NCI-H2196 (cell line): ENCODE data around the gene KCNK13.
"Not testable (repeated sequence)": the region's sequence is repeated elsewhere in the genome, so short reads cannot be mapped to it uniquely, and the experiment has no call there.

Experiments
- DNase-seq: peaks from one replicate; lab custom pipeline; 2025; ENCODE audit not compliant: unreplicated experiment; lab: John Stamatoyannopoulos, UW

The KCNK13 gene

DNA sequence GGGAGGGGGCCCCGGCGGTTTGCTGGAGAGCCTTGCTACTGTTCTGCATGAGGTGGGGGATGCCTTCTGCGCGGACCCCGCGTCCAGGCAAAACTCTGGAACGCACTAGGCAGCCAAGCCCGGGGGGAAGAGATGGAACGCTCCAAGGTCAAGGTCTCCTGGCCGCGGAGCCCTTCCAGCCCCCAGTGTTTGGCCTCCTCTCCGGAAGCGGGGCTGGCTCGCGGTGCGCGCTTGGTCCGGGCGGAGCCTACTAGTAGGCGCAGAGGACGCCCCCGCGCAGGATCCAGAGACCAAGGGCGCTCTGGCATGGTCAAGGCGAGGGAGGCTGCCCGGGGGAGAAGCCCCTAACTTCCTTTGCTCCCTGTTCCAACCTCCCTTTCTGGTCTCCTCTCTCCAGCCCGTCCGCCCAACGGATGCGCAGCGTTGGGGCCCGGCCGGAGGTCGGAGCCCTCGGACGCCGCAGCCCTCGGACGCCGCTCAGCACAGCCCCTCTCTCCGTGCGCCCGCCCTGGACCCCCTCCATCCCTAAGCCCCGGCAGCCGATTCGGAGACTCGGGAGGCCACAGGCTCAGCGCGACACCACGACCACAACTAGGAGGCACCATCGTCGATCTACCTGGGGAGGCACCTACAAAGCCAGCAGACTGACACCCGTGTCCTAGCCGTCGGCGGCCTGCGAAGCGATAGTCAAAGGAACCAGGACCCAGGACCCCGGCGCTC lies 669 bp upstream of the KCNK13 start:
- DNase-seq: no peak

DNA sequence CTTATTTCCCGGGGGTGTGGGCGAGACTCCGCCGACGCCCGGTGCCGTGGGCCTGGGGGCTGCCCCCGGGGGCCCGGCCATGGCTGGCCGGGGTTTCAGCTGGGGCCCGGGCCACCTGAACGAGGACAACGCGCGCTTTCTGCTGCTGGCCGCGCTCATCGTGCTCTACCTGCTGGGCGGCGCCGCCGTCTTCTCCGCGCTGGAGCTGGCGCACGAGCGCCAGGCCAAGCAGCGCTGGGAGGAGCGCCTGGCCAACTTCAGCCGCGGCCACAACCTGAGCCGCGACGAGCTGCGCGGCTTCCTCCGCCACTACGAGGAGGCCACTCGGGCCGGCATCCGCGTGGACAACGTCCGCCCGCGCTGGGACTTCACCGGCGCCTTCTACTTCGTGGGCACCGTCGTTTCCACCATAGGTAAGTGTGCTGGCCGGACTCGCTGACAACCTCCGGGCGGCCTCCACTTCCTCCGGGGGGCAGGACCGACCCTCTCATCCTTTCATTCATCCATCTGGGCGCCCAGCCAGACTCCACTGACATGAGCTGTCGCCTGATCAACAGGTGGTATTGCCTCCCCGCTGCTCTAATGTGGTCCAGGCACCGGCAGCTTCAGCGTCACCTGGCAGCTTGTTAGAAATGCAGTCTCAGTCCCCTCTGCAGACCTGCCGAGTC lies 467 bp downstream of the KCNK13 start:
- DNase-seq: no peak

DNA sequence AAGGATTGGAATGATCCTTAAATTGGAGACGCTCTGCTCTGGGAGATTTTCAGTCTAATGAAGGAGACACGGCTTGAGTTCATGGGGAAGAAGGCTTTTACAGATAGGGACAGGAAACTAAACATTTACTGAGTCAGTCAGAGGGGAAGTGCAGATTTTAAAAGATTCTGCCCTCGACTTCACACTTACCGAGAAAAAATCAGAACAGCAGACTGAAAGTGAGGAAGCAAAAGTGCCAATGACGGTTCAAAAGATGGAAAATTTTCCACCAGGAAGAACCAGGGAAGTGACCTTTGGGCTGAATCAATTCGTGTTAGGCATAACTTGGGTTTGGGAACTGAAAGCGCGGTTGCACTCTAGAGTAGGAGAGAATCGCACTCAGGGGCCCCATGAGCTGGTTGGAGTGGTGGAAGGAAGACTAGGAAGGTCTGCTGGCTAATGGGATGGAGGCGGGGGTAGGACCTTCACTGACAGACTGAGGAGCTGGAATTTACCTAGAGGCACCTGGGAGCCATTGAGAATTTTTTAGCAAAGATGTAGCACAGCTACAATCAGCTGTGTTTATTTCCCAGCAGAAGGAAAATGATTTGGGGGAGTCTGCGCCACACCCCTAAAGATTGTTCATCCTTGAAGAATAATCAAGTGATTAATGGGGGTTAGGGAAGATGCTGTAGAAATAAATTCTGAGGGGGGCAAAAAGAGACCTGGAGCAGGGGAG lies 1.2 kb downstream of the KCNK13 start:
- DNase-seq: no peak

DNA sequence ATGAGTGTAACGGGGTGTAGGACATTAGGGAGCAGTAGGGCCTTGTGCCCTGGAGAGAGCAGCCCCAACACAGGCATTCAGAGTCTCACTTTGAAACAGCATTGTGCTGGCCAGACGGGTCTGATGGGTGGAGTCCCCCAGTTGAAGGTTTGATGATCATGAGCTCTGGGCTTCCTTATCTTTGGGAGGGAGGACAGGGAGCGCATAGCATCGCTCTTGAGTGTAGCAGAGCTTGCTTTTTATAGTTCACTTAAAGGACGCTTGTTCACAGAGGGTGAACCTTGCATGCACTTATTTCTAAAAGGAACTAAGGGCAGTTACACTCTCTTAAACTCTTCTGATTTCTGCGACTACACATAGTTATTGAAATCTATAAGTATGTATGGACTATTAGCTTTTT lies 10.6 kb downstream of the KCNK13 start:
- no peak for DNase-seq

DNA sequence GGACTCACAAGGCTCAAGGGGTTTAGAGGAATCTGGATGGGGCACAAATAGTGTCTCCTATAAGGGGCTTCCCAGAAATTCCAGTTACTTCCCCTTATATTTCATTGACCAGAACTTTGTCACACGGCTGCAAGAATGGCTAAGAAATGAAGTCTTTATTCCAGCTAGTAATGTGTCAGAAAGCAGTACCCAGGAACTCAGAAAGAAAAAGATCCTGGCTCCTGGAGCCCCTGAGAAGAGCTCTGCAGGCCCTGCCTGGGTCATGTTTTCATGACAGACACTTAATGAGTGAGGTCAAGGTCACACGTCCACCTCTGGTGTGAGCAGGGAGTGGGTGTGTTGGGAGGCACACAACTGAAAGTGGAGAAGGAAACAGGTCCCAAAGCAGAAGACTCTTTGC lies 17.8 kb downstream of the KCNK13 start:
- no peak for DNase-seq

DNA sequence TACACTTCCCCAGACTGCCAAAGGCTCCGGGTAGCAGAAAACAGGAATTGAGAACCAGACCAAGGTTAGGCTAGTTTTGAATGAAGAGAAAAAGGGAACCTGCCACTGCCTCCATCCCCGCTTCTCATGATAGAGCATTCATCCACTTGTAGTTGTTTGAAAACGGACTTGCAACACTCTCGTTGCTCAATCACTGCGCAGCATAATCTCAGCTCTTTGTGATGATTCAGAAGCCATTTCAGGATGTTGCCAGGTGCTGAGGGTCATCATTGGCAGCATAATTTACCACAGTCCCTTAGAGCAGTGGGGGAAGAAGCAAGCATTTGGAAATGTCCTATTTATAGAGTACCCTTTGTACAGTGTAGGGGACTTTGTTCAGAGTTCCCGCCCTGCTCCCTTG lies 25.6 kb downstream of the KCNK13 start:
- no peak for DNase-seq

DNA sequence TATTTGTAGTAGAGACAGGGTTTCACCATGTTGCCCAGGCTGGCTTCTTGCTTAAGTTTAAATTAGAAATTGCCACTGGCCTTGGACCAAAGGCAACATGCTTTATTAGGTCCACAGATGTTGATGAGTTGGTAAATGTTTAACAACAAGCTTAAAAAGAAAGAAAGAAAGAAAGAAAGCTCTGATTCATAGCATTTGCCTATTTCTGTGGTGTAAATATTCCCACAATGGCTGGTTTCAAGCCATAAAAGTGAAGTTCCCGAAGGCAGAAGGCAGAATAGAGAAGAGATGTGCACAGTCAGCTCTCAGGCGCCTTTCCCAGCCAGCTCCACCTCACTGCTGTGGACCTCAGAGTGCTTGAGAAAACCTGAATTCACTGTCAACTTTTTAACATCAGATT lies 26.4 kb downstream of the KCNK13 start:
- DNase-seq: no peak

DNA sequence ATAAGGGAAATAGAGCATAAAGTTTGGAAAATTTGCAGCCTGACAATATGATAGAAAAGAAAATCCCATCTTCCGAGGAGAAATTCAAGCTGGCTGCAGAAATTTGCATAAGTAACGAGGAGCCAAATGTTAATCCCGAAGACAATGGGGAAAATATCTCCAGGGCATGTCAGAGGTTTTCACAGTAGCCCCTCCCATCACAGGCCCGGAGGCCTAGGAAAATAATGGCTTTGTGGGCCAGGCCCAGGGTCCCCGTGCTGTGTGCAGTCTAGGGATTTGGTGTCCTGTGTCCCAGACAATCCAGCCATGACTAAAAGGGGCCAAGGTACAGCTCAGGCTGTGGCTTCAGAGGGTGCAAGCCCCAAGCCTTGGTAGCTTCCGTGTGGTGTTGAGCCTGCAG lies 27.7 kb downstream of the KCNK13 start:
- not testable (repeated sequence) for DNase-seq

DNA sequence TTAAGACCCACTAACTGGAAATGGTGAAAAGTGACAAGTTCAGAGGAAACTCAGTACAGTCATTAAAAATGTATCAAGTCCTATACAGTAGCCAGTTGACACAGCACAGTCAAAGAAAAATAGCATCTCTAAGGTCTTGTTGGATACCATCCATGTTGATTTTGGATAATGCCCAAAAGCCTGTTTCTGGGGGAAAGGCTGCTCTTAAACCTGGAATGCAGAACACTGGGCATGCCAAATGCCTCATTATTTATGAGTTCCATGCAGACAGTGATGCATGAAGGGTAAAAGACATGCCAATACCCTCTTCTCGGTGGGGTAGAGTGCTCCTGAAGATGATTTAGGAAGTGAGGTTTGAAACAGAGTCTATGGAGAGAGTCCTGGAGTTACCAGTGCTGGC lies 29.6 kb downstream of the KCNK13 start:
- no peak for DNase-seq

DNA sequence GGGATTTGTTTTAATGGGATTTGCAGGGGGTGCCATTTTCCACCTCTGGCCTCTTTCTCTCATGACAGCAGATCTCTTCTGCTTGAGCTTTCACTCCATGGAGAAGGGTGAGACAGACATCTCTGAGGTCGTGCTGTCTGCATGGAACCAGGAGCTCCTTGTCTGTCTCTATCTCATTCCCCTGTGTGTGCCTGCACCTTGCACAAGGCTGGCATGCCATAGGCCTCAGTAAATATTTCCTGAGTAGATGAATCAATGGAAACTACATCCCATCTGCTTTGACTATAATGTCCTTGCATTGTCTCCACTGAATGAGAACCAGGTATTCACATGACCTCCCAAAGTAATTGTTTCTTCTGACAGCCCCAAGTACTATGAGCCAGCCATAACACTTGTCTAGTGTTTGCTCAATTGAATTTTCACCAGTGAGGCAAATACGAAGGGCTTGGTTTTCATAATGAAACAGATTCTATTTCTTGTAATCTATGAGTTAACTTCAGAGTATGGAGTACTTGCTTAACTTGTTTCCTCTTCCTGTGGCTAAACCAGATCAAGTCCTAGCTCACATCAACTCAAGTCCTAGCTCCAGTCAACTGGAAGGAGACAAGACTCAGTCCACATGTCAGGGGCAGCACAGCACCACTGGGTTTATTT lies 32.3 kb downstream of the KCNK13 start:
- no peak for DNase-seq

DNA sequence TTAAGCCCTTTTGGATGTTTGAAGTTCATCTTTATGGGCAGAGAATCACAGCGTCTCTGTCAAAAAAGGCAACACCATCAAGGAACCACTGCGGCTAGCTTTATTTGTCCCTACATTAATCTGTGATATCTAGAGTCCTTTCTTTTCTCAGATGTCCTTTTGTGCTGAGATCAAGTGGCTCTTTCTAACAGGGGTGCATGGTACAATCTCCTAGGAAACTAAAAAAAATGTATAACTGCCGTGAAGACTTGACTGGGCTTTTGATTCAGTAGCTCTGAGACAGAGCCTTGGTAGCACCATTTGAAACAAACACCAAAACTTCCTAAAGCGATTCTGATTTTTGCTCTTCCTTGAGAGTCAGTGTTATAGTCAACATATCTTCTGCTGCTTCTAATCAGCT lies 33.3 kb downstream of the KCNK13 start:
- no peak for DNase-seq

DNA sequence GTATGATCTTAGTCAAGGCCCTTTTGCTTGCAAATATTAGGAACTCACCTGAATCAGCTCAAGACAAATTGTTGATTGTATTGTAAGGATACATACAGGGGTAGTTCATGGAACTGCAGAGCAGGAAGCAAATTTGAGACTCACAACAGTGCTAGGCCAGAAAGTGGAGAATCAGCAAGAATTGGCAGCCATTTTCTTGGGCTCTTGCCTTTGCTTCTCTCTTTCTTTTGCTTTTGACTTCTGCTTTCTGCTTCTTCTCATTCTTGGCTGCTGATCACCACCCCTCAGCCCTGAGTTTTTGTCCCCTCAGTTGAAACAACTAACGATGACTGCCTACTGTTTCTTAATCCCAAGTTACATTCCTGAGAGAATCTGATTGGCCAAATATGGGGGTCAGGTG lies 34.8 kb downstream of the KCNK13 start:
- DNase-seq: no peak

DNA sequence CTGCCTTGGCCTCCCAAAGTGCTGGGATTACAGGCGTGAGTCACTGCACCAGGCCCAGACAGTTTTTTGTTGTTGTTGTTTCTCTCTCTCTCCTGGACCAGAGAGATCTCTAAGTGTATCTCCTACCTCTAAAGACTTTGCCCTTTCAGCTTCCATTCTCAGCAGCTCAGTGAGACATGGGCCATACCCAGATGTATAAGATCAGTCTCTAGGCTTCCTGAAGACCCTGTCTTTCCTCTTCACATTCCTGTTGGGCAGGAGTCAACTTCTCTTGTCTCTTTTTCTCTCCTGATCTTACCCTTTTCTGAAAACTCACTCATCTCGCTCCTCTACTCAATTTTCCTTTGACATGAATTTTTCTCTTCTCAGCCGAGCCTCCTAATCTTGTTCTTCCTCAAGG lies 42.0 kb downstream of the KCNK13 start:
- no peak for DNase-seq

DNA sequence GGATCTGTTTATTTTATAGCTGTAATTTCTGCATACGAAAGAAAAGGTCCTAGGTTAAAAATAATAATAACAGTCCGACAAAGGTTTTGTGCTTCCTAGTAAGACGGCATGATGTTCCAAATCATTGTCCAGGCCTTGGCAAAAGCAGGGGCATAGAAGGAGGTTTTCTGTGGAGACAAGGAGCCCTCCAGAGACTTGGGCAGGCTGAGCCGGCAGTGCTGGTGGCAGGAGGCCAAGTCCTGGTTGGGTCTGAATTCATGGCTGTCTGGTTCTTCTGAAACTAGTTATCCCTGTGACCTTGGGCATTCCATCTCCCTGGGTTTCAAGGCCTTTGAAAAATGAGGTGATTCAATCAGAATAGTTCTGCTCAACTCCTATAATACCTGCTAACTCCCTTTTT lies 44.0 kb downstream of the KCNK13 start:
- no peak for DNase-seq

DNA sequence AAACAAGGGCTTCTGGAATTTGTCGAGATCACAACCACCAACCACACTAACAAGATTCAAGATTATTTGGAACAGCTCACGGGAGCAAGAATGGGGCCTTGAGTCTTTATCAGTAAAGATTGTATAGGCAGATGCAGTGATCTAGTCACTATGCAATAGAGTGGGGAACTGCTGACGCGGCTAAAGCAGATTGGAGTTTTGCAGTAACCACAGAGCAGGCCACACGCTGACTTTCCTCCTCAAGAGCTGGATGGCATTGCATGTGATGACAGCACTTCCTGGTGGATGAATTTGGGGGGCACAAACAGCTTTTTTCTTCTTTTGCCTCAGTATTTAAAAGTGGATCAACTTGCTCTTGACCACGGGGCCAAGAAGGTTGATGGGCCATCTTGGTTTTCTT lies 46.0 kb downstream of the KCNK13 start:
- no peak for DNase-seq

DNA sequence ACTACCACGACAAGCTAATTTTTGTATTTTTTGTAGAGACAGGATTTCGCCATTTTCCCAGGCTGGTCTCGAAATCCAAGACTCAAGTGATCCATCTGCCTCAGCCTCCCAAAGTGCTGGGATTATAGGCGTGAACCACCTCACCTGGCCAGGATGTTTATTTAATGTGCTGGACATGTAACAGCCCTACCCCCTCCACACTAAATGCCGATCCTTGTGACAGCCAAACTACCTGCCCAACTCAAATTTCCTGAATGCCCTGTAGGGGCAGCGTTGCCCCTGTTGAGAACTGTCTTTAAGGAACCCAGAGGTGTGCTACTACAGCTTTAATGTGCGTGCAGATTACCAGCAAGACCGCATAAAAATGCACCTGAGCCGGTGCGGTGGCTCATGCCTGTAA lies 48.1 kb downstream of the KCNK13 start:
- no peak for DNase-seq

DNA sequence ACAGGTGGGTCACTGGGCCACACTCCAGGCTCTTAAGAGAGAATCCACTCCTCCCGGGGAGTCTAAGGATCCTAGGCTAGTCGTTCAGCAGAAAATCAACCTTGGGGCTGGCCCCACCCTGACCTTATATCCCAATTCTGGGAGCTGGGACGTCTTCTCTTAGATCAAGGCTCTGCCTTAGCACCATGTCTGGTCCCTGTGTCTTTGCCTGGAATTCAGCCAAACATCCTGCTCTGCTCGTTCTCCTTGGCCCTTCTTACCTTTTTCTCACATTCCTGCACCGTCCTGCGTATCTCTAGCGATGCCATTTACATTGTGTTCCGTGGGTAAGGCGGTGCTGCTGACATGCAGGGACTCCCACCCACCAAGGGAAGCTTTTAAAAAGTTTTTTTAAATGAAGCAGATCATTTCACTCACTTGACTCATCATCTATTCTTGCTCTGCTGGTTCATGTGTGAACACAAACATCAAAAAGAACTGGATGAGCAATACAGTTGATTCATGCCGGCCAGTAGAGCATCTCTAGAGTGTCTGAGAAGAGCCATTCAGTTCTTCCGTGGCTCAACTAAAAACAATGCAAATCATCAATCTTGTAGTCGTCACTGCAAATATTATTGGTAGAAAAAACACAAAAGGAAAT lies 50.2 kb downstream of the KCNK13 start:
- no peak for DNase-seq

DNA sequence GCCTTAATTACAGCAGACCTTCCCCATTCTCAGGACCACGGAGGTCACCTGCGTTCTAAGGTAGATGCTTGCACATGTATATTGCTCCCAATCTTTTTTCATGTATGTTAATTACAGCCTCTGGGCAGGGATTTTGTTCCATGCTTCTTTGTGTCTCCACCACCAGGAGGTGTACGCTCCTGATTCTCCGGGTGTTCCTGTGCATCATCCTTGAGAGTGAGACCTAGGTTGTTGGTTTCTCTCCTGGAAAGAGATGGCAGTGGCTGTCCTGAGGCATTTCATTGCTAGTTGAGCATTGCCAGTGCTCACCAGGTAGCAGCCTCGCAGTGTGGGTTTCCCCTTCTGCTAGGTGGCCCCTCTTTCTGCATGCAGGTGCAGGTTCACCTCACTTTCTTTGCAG lies 52.8 kb downstream of the KCNK13 start:
- DNase-seq: no peak

DNA sequence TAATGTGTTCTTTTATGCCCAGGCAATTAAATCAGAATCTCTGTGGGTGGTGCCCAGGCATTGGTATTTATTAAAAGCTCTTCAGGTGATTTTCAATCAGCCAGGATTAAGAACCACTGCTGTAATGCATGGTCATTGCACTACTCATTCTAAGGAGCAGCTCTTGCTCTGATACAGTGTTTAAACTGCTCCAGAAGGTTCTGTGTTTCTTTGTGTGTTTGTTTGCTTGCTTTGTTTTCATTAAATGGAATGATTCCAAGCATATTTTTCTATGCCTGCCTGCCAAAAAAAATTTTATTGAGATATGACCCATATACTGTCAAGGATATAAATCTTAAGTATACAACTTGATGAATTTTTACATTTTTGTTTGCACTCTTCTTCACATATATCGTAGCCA lies 54.0 kb downstream of the KCNK13 start:
- DNase-seq: no peak

DNA sequence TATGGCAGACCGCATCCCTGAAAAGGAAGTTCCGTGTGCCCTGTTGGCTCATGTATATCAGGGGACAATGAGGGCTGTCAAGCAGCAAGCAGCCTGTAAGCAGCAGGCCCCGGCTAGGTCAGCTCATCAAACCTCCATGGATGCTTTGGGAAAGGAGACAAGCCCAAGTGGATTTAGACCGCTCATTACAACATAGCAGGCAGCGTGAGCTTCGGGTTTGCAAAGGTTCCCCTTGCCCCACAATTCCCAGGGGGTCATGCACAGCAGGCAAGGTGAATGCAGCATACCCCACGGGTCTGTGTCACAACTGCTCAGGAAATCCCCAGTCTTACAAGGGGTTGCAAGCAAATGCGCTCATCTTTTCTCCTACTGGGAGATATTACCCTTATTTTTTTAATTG lies 54.6 kb downstream of the KCNK13 start:
- no peak for DNase-seq

DNA sequence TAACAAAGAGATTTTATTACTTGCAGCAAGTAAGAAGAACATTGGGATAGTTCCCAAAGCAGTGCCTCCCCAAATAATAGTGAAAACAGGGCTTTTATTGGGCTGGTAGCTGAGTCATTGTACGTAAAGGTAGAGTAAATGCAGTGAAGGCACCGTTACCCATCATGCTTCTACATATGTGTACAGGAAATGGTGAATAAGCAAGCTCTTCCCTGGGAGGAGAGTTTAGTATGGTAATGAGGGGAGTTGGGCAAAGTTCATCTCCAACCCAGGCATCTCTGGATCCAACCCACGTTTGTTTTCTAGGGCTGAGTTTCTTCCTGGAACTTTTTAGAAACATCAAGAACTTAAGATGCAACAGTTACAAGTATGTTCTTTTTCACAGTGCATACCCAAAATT lies 56.2 kb downstream of the KCNK13 start:
- no peak for DNase-seq
